ENCODE results near the gene ZSCAN31.
A peak's percentile ranks its signal among the peaks of the same experiment; 100 is the strongest.
"Not testable (repeated sequence)": the region's sequence is repeated elsewhere in the genome, so short reads cannot be mapped to it uniquely, and the experiment has no call there.

ZSCAN31 gene

DNA sequence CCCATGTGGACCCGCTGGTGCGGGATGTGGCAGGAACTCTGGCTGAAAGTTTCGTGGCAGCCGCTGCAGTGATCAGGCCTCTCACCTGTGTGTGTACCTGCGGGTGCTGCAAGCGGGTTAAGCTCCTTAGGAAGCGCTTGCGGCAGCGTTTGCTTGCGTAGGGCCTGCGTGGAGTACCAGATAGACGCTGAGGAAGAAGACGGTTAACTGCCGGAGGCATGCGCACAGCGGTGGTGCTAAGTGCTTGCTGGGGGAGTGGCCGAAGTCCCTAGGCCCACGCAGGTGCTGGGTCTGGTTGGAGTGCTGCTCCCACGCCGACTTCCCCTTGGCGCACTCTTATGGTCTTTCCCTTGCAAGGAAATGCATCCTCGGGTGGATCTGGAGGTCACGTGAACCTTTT is 23.0 kb downstream of the ZSCAN31 start:
- no peak for DNase-seq

DNA sequence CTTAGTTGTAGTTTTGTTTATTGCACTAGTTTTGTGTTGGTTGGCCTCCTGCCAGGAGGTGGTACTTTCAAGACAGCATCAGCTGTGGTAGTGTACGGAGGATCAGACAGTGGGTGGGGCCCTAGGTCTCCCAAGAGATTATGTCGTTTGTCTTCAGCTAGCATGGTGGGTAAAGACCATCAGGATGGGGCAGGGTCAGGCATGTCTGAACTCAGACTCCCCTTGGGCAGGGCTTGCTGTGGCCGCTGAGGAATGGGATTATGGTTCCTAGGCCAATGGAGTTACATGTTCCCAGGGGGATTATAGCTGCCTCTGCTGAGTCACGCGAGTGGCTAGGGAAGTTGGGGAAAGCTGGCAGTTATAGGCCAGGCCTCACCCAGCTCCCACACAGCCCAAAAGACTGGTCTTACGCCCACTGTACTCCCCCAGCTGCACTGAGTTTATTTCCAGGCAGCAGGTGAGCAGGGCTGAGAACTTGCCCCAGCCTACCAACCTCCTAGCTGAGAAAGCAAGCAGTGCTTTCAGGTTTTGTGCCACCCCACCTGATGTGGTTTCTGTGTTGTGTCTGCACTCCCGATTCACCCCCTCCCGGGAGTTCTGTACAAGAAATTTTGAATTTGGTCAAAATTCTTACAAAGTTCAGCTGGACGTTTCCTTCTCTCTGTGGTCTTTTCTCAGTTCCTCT is 24.7 kb downstream of the ZSCAN31 start:
- DNase-seq = peak in 1 of 3 experiments; percentile 4

DNA sequence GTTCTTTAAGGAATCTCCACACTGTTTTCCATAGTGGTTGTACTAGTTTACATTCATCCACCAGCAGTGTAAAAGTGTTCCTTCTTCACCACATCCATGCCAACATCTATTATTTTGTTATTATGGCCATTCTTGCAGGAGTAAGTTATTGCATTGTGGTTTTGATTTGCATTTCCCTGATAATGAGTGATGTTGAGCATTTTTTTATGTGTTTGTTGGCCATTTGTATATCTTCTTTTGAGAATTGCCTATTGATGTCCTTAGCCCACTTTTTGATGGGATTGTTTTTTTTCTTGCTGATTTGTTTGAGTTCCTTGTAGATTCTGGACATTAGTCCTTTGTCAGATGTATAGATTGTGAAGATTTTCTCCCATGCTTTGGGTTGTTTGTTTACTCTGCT is 29.6 kb downstream of the ZSCAN31 start:
- not testable (repeated sequence) for DNase-seq

DNA sequence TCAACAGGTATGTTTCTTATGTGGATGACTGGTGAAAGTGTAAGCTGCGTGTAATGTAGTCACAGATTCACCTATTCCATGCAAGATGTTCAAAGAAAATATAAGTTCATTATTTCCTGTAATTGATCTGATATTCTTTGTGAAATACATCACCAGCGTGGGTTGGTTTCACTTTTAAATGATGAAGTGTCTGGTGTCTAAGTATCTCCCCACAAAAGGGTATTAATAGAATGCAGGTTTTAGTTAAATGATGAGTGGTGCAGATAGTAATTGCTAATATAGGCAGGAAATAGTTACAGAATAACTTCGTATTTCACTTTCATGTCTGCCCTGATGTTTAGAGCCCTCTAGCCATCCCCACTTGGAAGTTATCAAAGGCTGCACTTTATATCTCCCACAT is 32.4 kb downstream of the ZSCAN31 start:
- no peak for DNase-seq

DNA sequence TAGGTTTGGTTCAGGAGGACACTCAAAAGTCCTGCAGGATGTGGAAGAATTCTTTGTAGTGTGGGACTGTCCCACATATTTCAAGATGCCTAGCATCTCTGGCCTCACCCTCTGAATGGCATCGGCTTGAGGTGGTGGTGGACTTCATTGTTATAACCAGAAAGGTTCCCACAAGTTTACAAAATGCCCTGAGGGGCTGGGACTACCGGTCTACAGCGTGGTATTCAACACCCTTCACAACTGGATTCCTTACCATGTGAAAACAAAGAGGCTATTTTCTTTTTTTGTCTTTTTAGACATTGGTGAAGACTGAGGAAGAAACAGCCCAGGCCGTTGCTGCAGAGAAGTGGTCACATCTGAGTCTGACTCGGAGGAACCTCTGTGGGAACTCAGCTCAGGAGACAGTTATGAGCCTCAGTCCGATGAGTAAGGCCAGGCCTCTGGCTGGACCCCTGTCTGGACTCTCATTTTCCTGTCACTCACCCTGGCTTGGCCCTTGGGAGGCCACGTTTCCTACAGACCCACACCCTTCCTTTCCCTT is 39.4 kb downstream of the ZSCAN31 start:
- no peak for DNase-seq

DNA sequence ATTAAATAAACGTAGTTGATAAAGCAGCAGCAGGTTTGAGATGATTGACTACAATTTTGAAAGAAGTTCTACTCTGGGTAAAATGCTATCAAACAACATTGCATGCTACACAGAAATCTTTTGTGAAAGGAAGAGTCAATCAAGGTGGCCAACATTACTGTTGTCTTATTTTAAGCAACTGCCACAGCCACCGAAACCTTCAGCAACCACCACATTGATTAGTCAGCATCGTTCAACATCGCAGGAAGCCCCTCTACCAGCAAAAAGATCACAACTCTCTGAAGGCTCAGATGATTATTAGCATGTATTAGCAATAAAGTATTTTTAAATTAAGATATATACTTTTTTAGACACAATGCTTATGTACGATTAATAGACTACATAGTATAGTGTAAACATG is 40.6 kb downstream of the ZSCAN31 start:
- no peak for DNase-seq

DNA sequence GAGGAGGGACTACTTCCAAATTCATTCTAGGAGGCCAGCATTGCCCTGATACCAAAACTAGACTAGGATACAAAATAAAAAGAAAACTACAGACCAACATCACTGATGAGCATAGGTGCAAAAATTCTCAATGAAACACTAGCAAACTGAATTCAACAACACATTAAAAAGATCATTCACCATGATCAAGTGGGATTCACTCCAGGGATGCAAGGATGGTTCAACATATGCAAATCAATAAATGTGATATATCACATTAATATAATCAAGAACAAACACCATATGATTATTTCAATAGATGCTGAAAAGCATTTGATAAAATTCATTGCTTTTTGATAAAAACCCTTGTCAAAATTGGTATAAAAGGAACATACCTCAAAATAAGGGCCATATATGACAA is 44.4 kb downstream of the ZSCAN31 start:
- DNase-seq = no peak

DNA sequence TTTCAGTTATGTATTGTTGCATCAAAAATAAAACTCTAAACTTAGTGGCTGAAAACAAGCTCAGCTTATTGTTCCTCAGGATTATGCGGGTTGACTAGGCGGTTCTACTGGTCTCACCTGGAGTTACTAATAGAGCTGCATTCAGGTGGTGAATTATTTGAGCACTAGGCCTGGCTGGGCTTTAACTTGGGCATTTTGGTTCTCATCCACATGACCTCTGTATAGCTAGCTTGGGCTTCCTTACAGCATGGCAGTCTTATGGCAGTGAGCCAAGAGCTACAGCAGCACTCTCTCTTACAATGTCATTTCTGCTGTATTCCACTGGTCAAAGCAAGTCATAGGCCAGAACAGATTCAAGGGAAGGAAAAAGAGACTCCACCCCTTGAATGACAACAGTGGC is 53.0 kb downstream of the ZSCAN31 start:
- no peak for DNase-seq

DNA sequence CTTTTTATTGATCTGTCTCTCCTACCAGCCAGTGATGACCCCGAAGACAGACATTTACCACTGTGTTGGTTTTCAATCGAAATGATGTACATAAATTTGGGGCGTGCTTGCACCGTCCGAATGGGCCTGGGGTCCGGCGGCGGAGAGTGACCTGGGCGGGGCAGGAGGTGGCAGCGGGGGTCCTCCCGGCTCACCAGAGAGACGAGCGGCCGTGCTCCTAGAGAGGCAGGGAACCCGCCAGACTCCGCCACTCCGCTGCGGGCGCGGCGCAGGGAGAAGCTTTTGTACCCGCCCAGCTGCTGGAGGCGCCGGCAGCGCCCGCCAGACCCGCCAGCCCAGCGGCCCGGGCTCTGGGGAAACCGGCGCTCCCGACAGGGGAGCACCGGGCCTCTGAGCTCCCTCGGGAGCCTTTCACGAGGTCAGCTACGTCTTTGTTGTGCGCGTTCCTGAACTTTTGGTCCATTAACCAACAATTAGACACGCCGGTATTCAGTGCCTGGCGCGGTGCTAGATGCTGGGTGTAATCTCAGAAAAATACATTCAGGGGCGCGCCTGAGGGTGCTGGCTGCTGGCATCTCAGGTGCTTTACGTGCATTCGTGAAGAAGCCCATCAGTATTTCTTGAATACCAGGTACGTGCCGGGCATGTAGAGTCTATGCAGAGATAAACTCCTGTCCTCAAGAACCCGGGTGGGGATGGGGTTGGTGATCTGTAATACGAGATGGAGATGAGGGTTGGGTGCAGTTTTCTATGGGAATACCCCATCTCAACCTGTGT is 54.5 kb downstream of the ZSCAN31 start, which contains the start of gene PGBD1:
Gene PGBD1 (plus strand): TSS at position 285 of the 777 bp plus-strand sequence. CDS start 2,242 bp downstream, outside the sequence.
- DNase-seq = peak; percentile 82 to 85 (median 84)

DNA sequence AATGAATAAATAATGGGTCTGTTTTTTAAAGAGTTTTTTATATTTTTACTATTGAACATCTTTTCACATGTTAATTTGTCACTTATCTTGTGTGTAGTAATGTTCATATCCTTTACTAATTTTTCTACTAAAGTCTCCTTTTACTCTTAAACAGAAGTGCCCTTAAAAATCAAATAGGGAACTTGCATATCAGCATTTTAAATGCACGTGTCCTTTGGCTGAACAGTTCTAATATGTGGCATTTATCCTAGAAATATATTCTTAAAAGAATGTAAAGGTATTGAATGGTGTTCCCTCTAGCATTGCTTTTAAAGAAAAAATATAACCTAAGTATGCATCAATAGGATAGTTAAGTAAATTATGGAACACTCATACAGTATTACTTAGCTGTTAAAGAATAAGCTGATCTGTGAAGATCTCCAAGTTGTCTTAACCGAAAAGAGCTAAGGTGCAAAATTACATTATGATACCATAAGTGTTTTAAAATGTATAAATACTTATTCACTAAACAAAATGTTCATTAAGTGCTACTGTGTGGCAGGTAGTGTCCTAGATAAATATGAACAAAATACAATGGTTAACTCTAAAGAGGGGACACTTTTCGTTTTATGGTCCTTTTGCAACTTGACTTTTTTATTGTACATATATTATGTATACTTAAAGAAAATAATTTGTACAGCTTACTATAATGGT is 55.2 kb downstream of the ZSCAN31 start:
- no peak for DNase-seq

DNA sequence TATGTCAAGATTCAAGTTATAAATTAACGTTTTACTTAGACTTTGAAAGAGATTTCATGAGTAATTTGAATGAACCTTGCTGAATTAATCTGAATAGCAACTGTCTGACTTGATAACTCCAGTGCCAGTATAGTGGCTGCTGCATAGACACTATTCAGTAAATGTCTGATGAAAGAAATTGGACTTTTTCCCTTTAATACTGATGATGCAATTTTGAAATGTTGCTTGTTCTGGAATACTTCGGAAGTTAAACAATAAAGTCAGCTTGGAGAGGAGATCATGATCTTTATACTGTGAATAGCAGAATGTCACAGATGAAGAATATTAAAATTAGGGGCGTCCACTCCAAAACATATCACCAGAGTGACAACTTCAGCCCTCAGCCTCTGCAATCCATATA is 58.2 kb downstream of the ZSCAN31 start:
- no peak for DNase-seq

DNA sequence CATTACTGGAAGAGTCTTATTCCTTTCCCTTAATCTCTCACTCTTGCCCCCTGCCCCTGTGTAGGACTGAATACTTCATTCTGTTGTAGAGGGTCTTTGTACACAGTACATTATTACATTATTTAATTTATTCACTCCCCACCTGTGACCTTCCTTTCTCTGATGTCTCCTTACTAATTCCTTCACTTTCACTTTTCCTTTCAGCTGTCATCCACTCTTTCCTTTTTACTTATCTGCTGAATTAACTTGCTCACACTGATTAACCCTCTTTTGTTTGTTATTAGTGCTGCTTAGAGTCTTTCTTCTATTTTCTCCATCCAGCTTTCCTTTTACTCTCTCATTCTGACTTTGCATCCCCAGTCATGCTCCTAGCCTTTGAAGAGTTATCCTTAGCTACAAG is 61.1 kb downstream of the ZSCAN31 start:
- no peak for DNase-seq

All from NCI-H1417 (cell line).